ENCODE measurements around the gene OR5M10. TPM values are rescaled to one million over a fixed set of nuclear protein-coding genes. Genes with fewer than 3 reads are reported as not detected.

OR5M10 gene
- total RNA-seq = not detected

DNA sequence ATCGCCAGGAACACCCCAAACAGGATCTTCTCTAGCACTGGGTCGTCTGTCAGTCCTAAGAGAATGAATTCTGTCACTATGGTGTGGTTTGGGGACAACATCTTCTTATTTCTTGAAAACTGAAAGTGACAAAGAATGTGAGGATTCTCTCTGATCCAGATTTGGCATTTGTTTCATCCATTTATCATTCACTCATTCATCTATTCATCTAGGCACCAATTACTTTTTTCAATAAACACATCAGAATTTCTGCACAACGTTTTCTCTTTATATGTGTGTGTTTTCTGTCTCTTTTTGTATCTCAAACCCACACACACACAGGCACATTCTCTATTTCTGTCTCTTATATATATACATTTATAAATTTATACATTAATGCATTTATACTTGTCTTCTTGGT is at the start of gene OR5M10:
TSS of gene OR5M10 (minus strand) at position 101 of the 400 bp plus-strand sequence. CDS start at position 101, 0 bp downstream.

DNA sequence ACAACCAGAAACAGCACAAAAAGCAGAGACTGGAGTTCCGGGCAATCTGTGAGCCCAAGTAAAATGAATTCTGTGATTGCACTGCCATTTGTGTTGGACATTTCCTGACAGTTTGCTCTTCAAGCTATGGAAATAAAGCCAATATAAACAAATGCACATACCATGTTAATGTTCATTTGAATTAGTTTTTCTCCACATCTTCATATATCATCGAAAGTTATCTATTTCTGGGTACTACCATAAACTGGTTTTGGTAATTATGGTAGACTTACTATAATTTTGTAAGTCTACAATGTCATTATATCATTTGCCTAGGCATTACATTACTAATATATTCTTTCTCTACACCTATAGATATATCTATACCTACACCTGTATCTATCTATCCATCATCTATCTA is 34.4 kb downstream of the OR5M10 start, which contains the start of gene OR5M11:
TSS of gene OR5M11 (minus strand) at position 101 of the 400 bp plus-strand sequence. CDS start at position 101, 0 bp downstream.

Other genes starting within 250 kb of the OR5M10 start
- not detected for gene OR8K1, start 231.7 kb downstream of the OR5M10 start, total RNA-seq
- not detected for gene OR8J1, start 223.4 kb downstream of the OR5M10 start, total RNA-seq
- gene OR8U1, start 202.1 kb downstream of the OR5M10 start, total RNA-seq = not detected
- not detected for gene OR5AL1, start 165.0 kb downstream of the OR5M10 start, total RNA-seq
- not detected for gene OR5M3, start 104.4 kb downstream of the OR5M10 start, total RNA-seq
- gene OR5M8, start 86.4 kb downstream of the OR5M10 start, total RNA-seq = not detected
- gene OR5M11, start 34.5 kb downstream of the OR5M10 start, total RNA-seq = not detected
- not detected for gene OR5M1, start 37.2 kb upstream of the OR5M10 start, total RNA-seq
- gene OR5AP2, start 64.7 kb upstream of the OR5M10 start, total RNA-seq = not detected
- gene OR5AR1, start 86.0 kb upstream of the OR5M10 start, total RNA-seq = not detected
- not detected for gene OR9G1, start 121.4 kb upstream of the OR5M10 start, total RNA-seq
- gene OR9G4, start 171.0 kb upstream of the OR5M10 start, total RNA-seq = not detected